GM18861 (cell line): Measurements from ENCODE around the gene SPATA32.
"Not testable (repeated sequence)": the region's sequence is repeated elsewhere in the genome, so short reads cannot be mapped to it uniquely, and the experiment has no call there.

ENCODE experiments used
- ATAC-seq: cut with Tn5 transposase; IDR thresholded peaks from one replicate; pipeline ENCODE4 v1.9.1; 2021; ENCODE audit not compliant: unreplicated experiment

The SPATA32 gene

GRCh38 chr17:45261577-45262515, at the start of gene SPATA32:
Gene SPATA32, minus strand, starts transcription at chr17:45262094. Its CDS starts 78 bp downstream, at chr17:45262016.
- ATAC-seq: no peak

- ATAC-seq: no peak
These were observed 49.5 kb upstream of the SPATA32 start for GRCh38 chr17:45311401-45311759.

- ATAC-seq: no peak
These were observed 48.8 kb upstream of the SPATA32 start for GRCh38 chr17:45310380-45311324.

GRCh38 chr17:45309400-45309799, 47.5 kb upstream of the SPATA32 start:
- no peak for ATAC-seq

- no peak for ATAC-seq
These were observed 46.9 kb upstream of the SPATA32 start for GRCh38 chr17:45308840-45309239.

- ATAC-seq: no peak
These were observed 46.1 kb upstream of the SPATA32 start for GRCh38 chr17:45308016-45308365.

GRCh38 chr17:45307290-45308015, 45.6 kb upstream of the SPATA32 start:
- peak; percentile 34 for ATAC-seq

- no peak for ATAC-seq
These were observed 44.7 kb upstream of the SPATA32 start for GRCh38 chr17:45306623-45307022.

- no peak for ATAC-seq
These were observed 44.2 kb upstream of the SPATA32 start for GRCh38 chr17:45306094-45306493.

- ATAC-seq: no peak
These were observed 43.7 kb upstream of the SPATA32 start for GRCh38 chr17:45305530-45306087.

- peak; percentile 42 for ATAC-seq
These were observed 40.8 kb upstream of the SPATA32 start for GRCh38 chr17:45302649-45303173.

- not testable (repeated sequence) for ATAC-seq
These were observed 40.3 kb upstream of the SPATA32 start for GRCh38 chr17:45302220-45302619.

GRCh38 chr17:45301674-45302073, 39.8 kb upstream of the SPATA32 start:
- no peak for ATAC-seq

- ATAC-seq: no peak
These were observed 38.3 kb upstream of the SPATA32 start for GRCh38 chr17:45300060-45300751.

- no peak for ATAC-seq
These were observed 37.5 kb upstream of the SPATA32 start for GRCh38 chr17:45299361-45299760.

- ATAC-seq: no peak
These were observed 36.8 kb upstream of the SPATA32 start for GRCh38 chr17:45298546-45299285.

GRCh38 chr17:45296833-45297124, 34.9 kb upstream of the SPATA32 start:
- no peak for ATAC-seq

- no peak for ATAC-seq
These were observed 34.3 kb upstream of the SPATA32 start for GRCh38 chr17:45296003-45296832.

- no peak for ATAC-seq
These were observed 32.6 kb upstream of the SPATA32 start for GRCh38 chr17:45294506-45294905.
